A673 (cell line): ENCODE data around the gene TRAM2. TPM values are rescaled to one million over a fixed set of nuclear protein-coding genes. Genes with fewer than 3 reads are reported as not detected.
A peak's percentile ranks its signal among the peaks of the same experiment; 100 is the strongest.

Source experiments
- BruUV-seq: library from RNA; stranded (reverse); fragments of 400-500 nt; replicated peaks from 2 replicates; lab custom pipeline; 2021; lab: Mats Ljungman, UMichigan
- CTCF ChIA-PET: fragments of 300-600 bp; sonication (Branson Sonifier 250); formaldehyde crosslinking; loops from one replicate; lab custom pipeline; 2022; ENCODE audit warnings: antibody characterized with exemption; lab: Charles Lee
- POLR2A ChIA-PET: fragments of 300-600 bp; sonication (Branson Sonifier 250); formaldehyde crosslinking; loops from one replicate; lab custom pipeline; 2022; ENCODE audit warnings: antibody characterized with exemption; ENCODE audit not compliant: low non-redundant PET; lab: Charles Lee
- DNase-seq: peaks from one replicate; pipeline ENCODE4 v3.0.0-alpha.2; 2015; ENCODE audit warnings: low spot score
- H3K27ac ChIP-seq: fragments of 200-600 bp; sonication (generic); 2 replicates; pipeline ENCODE4 v1.5.1; 2016; ENCODE audit warnings: mixed run types, low read depth, mild to moderate bottlenecking, mixed read lengths, antibody characterized with exemption, low read length; ENCODE audit not compliant: poor library complexity, severe bottlenecking
- H3K27me3 ChIP-seq: fragments of 200-600 bp; sonication (generic); replicated peaks from 2 replicates; pipeline ENCODE4 v1.6.1; 2017; ENCODE audit warnings: mixed run types, low read depth, mild to moderate bottlenecking, mixed read lengths, antibody characterized with exemption, low read length; ENCODE audit not compliant: insufficient read depth, poor library complexity
- H3K36me3 ChIP-seq: fragments of 200-600 bp; sonication (generic); 2 replicates; pipeline ENCODE4 v1.6.1; 2016; ENCODE audit warnings: mixed run types, mild to moderate bottlenecking, mixed read lengths, antibody characterized with exemption, low read length; ENCODE audit not compliant: insufficient read depth, poor library complexity, severe bottlenecking
- H3K4me1 ChIP-seq: fragments of 200-600 bp; sonication (generic); 2 replicates; pipeline ENCODE4 v1.6.1; 2017; ENCODE audit warnings: mixed run types, mild to moderate bottlenecking, mixed read lengths, antibody characterized with exemption, low read length; ENCODE audit not compliant: insufficient read depth, poor library complexity, severe bottlenecking
- H3K4me3 ChIP-seq: fragments of 200-600 bp; sonication (generic); 2 replicates; pipeline ENCODE4 v1.5.1; 2016; ENCODE audit warnings: low read depth, mixed run types, mild to moderate bottlenecking, mixed read lengths, low read length; ENCODE audit not compliant: poor library complexity, severe bottlenecking
- H3K9me3 ChIP-seq: fragments of 200-600 bp; sonication (generic); 2 replicates; pipeline ENCODE4 v1.6.1; 2016; ENCODE audit warnings: mixed run types, low read depth, mild to moderate bottlenecking, mixed read lengths, antibody characterized with exemption, low read length; ENCODE audit not compliant: poor library complexity, severe bottlenecking
- EZH2 ChIP-seq: fragments of 200-600 bp; sonication (generic); IDR thresholded peaks from 2 replicates; pipeline ENCODE4 v1.6.1; 2017; ENCODE audit warnings: borderline replicate concordance, low read depth, mild to moderate bottlenecking, mixed read lengths, antibody characterized with exemption, low read length; ENCODE audit not compliant: poor library complexity, severe bottlenecking
- intact Hi-C: fragments of 100-400 bp; cut with micrococcal nuclease; formaldehyde crosslinking; loops from one replicate; pipeline ENCODE4 v1.10.0; 2022; ENCODE audit not compliant: unreplicated experiment
- total RNA-seq: library from RNA; stranded (reverse); gene quantifications from 2 replicates; pipeline ENCODE4 v1.2.3, GENCODE V29; 2021
- TF ChIP-seq, protein P1 (sequence below): fragments of 300-800, 200-600 bp; sonication (generic); conservative IDR thresholded peaks from 2 replicates; pipeline ENCODE4 v1.5.1; 2017; ENCODE audit warnings: low read depth, mild to moderate bottlenecking, antibody characterized with exemption, low read length, moderate library complexity, mixed read lengths

Gene TRAM2
- total RNA-seq, 1 experiment from 2014 or later = 21.9 TPM

DNA sequence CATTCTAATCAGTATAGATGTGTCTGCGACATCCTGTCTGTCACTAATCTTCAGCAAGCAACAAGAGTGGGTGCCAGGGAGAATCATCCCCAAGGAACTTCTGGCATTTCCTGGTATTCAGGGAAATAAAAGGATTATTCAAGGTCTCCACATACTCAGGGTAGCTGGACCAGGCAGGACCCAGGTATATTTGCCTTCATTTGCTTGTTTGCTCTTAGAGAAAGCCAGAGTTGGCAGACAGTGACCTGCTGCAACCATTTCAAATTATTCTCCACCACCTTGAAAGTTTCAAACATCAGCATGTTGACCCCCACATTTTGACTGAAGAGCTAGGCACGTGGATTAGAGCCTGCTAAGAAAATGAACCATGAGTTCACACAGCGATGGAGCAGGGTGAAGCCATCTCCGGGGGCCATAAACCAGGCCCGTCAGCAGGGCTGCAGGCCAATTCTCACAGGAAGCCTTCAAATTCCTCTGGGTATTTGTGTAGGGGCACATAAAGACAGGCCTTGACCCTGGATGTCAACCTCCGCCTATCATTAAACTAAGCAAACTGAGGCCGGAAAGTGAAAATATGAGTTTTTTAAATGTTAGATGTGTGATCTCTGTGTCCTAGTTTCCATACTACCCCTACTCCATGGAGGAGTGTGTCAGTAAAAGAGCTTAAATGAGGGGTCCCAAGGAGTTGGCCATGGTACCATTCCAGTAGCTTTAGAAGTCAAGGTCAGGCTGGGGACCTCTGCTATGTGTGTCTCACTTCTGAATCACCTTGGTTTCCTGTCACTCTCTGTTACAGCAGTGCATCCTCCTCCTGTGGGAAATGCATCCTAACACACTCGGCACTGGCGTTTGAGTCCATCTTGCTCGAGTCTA, 32.9 kb downstream of the TRAM2 start:
- BruUV-seq = no TSS peak
- Histone ChIP-seq H3K27me3 (no peaks in the 10 kb centered on the region), H3K36me3 (no peaks in the 10 kb centered on the region), H3K27ac (peak overlapping the region; percentile 41), H3K9me3 (no peaks in the 10 kb centered on the region), H3K4me1 (peaks cover 80% of the 10 kb centered on the region), H3K4me3 (peak overlapping the region; percentile 4)
- peak; percentile 83 for DNase-seq
- CTCF ChIA-PET = no interaction called here
- POLR2A ChIA-PET = no interaction called here
- TF ChIP-seq EZH2 = no peak
- TF ChIP-seq, protein P1, sequence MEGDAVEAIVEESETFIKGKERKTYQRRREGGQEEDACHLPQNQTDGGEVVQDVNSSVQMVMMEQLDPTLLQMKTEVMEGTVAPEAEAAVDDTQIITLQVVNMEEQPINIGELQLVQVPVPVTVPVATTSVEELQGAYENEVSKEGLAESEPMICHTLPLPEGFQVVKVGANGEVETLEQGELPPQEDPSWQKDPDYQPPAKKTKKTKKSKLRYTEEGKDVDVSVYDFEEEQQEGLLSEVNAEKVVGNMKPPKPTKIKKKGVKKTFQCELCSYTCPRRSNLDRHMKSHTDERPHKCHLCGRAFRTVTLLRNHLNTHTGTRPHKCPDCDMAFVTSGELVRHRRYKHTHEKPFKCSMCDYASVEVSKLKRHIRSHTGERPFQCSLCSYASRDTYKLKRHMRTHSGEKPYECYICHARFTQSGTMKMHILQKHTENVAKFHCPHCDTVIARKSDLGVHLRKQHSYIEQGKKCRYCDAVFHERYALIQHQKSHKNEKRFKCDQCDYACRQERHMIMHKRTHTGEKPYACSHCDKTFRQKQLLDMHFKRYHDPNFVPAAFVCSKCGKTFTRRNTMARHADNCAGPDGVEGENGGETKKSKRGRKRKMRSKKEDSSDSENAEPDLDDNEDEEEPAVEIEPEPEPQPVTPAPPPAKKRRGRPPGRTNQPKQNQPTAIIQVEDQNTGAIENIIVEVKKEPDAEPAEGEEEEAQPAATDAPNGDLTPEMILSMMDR = no peak
- intact Hi-C loops = no loop called here

DNA sequence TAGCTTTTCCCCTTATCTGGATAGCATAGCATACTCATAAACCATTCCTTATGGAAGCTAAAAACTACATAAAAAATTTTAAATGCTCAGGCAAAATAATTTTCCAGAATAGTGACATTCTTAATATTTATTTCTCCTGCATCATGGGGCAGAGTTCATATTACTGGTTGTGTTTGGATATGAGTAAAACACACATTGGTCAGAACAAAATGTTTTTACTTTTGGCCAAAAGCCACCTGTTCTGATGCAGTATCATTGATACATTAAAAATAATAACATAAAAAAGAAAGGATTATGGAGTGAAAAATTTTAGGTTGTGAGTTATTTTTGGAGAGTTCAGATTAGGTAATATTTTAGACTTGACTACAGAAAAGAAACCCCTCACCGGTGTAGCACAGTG, 33.6 kb downstream of the TRAM2 start:
- no peak for DNase-seq
- CTCF ChIA-PET = no interaction called here
- H3K27ac ChIP-seq = peak overlapping the region; percentile 41

DNA sequence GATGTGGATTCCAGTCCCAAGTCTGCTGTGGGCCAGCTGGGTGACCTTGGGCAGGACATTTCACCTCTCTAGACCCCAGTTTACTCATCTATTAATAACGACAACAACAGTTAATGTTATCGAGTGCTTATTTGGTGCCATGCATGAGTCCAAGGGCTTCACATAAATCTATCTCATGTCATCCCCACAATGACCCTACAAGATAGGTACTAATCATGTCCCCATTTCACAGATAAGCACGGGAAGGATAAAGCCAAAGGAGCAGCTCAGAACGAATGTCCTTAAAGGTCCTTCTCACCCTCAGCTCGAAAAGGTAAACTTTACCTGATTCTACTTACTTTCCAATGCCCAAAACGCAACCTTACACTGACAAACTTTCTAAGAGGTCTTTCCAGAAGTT, 35.7 kb downstream of the TRAM2 start:
- POLR2A ChIA-PET = no interaction called here
- Histone ChIP-seq H3K4me3 (no peak overlapping the region), H3K4me1 (peaks cover 78% of the 10 kb centered on the region), H3K27ac (no peak overlapping the region), H3K27me3 (no peaks in the 10 kb centered on the region), H3K9me3 (no peaks in the 10 kb centered on the region), H3K36me3 (no peaks in the 10 kb centered on the region)
- intact Hi-C loops = no loop called here
- no peak for DNase-seq
- TF ChIP-seq, protein P1 = no peak
- no peak for TF ChIP-seq EZH2
- no TSS peak for BruUV-seq
- CTCF ChIA-PET = no interaction called here

More for the DNA sequence above, 33.6 kb downstream of the TRAM2 start:
- POLR2A ChIA-PET = no interaction called here
- TSS peak; percentile 86 for BruUV-seq
- intact Hi-C loops = no loop called here
- Histone ChIP-seq H3K9me3 (no peaks in the 10 kb centered on the region), H3K36me3 (no peaks in the 10 kb centered on the region), H3K4me3 (peak overlapping the region; percentile 4), H3K27me3 (no peaks in the 10 kb centered on the region), H3K4me1 (peaks cover 80% of the 10 kb centered on the region)
- TF ChIP-seq, protein P1 = no peak
- no peak for TF ChIP-seq EZH2
